Measurements from ENCODE around the gene GMPPB. TPM values are rescaled to one million over a fixed set of nuclear protein-coding genes. Genes with fewer than 3 reads are reported as not detected.
A peak's percentile ranks its signal among the peaks of the same experiment; 100 is the strongest.

Gene GMPPB
- total and polyA plus RNA-seq, 2 of the 8 experiments (the other 6 are each of a cell fraction or from before 2014, with no cell fraction given): 20.9 to 23.9 TPM

DNA sequence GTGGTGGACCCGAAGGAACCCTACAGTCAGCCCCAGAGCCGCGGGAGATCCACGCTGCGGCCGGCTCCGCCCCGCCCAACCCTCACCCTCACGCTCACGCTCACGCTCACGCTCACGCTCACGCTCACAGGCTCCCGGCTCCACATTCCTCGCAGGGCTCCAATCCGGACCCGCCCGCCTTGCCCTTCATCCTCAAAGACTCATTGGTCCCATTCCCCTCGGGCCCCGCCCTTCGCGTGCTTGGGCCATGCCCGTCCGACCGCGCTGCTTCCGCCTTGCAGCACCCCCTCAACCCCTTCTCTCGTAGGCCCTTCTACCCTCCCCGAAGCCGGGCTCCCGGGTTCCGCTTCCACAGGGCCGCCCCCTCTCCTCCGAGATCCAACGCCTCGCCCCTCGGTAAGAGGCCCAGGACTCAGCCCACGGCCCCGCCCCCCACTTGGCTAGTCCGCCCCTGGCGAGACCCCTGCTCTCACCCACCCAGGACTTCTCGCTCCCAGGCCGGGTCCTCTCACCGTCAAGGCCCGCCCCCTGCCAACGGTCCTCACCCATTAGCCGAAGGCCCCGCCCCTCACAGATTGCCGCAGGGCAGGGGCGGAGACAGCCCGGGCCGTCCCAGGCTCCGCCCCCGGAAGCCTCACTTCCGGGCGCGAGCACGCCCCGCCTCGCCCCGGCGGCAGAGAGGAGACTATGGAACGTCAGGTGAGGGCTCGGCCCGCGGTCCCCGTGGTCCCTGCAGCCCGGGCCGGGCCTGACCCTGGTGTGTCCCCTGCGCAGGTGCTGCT lies 49.8 kb downstream of the GMPPB start, which contains the start of gene APEH (continued):
- TF ChIP-seq USF2 (IDR thresholded peaks at IDR 0.05; ENCODE audit: low read length) (no peak), TCF12 (IDR thresholded peaks at IDR 0.05; ENCODE audit: low read depth, low read length) (no peak), RAD21 (IDR thresholded peaks at IDR 0.05 in 1 of 2, conservative IDR thresholded peaks at IDR 0.05 in 1 of 2; ENCODE audit: low read depth in 2 of 2, low read length in 2 of 2) (no peak), KDM4A (IDR thresholded peaks at IDR 0.05; ENCODE audit: low read depth, low read length, severe bottlenecking) (peak; percentile 72), TEAD4 (IDR thresholded peaks at IDR 0.05; ENCODE audit: low read depth, low read length) (peak; percentile 66), KDM1A (IDR thresholded peaks at IDR 0.05; ENCODE audit: borderline replicate concordance, low read length) (no peak; the same call in 1 of the 2 replicates), EZH2 (IDR thresholded peaks at IDR 0.05; ENCODE audit: low read depth, low read length, severe bottlenecking) (no peak), SIX5 (IDR thresholded peaks at IDR 0.05; ENCODE audit: low read depth, low read length) (no peak), EP300 (IDR thresholded peaks at IDR 0.05; ENCODE audit: borderline replicate concordance in 1 of 2, low read depth in 2 of 2, low read length in 2 of 2) (0 out of 3 replicates have a peak, but pooled peaks of 1 of the 2 experiments have one; percentile 6), SUZ12 (IDR thresholded peaks at IDR 0.05; ENCODE audit: low read length) (no peak), RXRA (IDR thresholded peaks at IDR 0.05; ENCODE audit: insufficient read depth, low read depth, low read length) (no peak), FOSL1 (IDR thresholded peaks at IDR 0.05; ENCODE audit: insufficient read depth, low read depth, low read length) (no peak), HDAC6 (IDR thresholded peaks at IDR 0.05; ENCODE audit: low read depth, low read length) (no peak), JUND (IDR thresholded peaks at IDR 0.05; ENCODE audit: low read length) (no peak), RNF2 (IDR thresholded peaks at IDR 0.05; ENCODE audit: borderline replicate concordance, low read depth, low read length, missing control alignments, poor library complexity, severe bottlenecking) (no peak), TAF7 (optimal IDR thresholded peaks at IDR 0.05; ENCODE audit: borderline replicate concordance, low read depth, low read length) (no peak), BCL11A (IDR thresholded peaks at IDR 0.05; ENCODE audit: low read depth in 2 of 2, low read length in 2 of 2) (no peak), HDAC2 (IDR thresholded peaks at IDR 0.05; ENCODE audit: borderline replicate concordance in 1 of 2, low read depth in 2 of 2, low read length in 2 of 2) (no peak), KDM5A (IDR thresholded peaks at IDR 0.05; ENCODE audit: low read length) (peak; percentile 34; the same call in 1 of the 2 replicates), SIN3A (conservative IDR thresholded peaks at IDR 0.05 in 1 of 2, IDR thresholded peaks at IDR 0.05 in 1 of 2; ENCODE audit: low read depth in 1 of 2, low read length in 2 of 2) (peak; percentile 47 to 82; a peak in 2 of 4 replicates)

Data from H1 (cell line).